Lower leg skin (tissue), 4 donors: ENCODE measurements around the gene ELF4. TPM values are rescaled to one million over a fixed set of nuclear protein-coding genes. Genes with fewer than 3 reads are reported as not detected.

ENCODE experiments used
- DNase-seq, 2 donors: peaks; one replicate each; pipeline ENCODE4 v3.0.0-alpha.2; 2019; ENCODE audit warnings: low spot score in 2 of 2
- H3K4me3 ChIP-seq: fragments of 200-600 bp; sonication (generic); 2 replicates; pipeline ENCODE4 v1.5.1; 2017; ENCODE audit warnings: mild to moderate bottlenecking, low read depth; ENCODE audit not compliant: poor library complexity, severe bottlenecking
- CTCF ChIP-seq, 3 donors: fragments of 450-650 bp; IDR thresholded peaks; one replicate each; pipeline ENCODE4 v1.5.1; 2016; ENCODE audit warnings: antibody characterized with exemption in 3 of 3, mild to moderate bottlenecking in 3 of 3, moderate library complexity in 2 of 3
- POLR2A ChIP-seq, 2 donors: fragments of 450-650 bp; IDR thresholded peaks; one replicate each; pipeline ENCODE4 v1.6.1; 2016 to 2017; ENCODE audit warnings: antibody characterized with exemption in 2 of 2, mild to moderate bottlenecking in 1 of 2, moderate library complexity in 1 of 2
- WGBS, 2 donors: methylation state at CpG; one replicate each; pipeline ENCODE4 v1.1.5; 2018; 5-methylcytosine and 5-hydroxymethylcytosine counted together
- intact Hi-C: fragments of 100-400 bp; cut with DNase I; formaldehyde crosslinking; loops from one replicate; pipeline ENCODE4 v1.15.0; 2023; ENCODE audit warnings: low total_unique reads
- total RNA-seq, 4 donors: library from RNA; depleted of rRNA; stranded (reverse); fragments of >200 nt; gene quantifications; one replicate each; pipeline ENCODE4 v1.1.0, GENCODE V29; 2016

The ELF4 gene
- total RNA-seq, 4 donors from 2014 or later: 10.8 to 19.1 (median 16.4) TPM

GRCh38 chrX:130103605-130104004 lies 6.7 kb downstream of the ELF4 start:
- no peak overlapping the region for H3K4me3 ChIP-seq
- intact Hi-C loops: no loop called here
- no peak for DNase-seq
- TF ChIP-seq POLR2A (IDR thresholded peaks at IDR 0.05) (no peak), CTCF (IDR thresholded peaks at IDR 0.05) (no peak)
- 72 to 80% methylated on average over 2 to 3 of the region's 3 CpGs for WGBS, 2 donors

- TF ChIP-seq POLR2A (IDR thresholded peaks at IDR 0.05) (no peak), CTCF (IDR thresholded peaks at IDR 0.05) (no peak)
- WGBS, 2 donors: 14 to 41% methylated on average over 5 of the region's 5 CpGs
- intact Hi-C loops: no loop called here
- DNase-seq: peak; percentile 70 to 92
- no peak overlapping the region for H3K4me3 ChIP-seq
Observed at GRCh38 chrX:130100180-130100579, 10.1 kb downstream of the ELF4 start.

GRCh38 chrX:130098210-130098552 lies 12.1 kb downstream of the ELF4 start:
- 28 to 38% methylated on average over 4 to 5 of the region's 5 CpGs for WGBS, 2 donors
- intact Hi-C loops: no loop called here
- TF ChIP-seq CTCF (IDR thresholded peaks at IDR 0.05): no peak
- no peak for TF ChIP-seq POLR2A (IDR thresholded peaks at IDR 0.05)
- no peak overlapping the region for H3K4me3 ChIP-seq
- no peak for DNase-seq

GRCh38 chrX:130097507-130098209 lies 12.6 kb downstream of the ELF4 start:
- DNase-seq: no peak
- intact Hi-C loops: no loop called here
- TF ChIP-seq CTCF (IDR thresholded peaks at IDR 0.05) (no peak), POLR2A (IDR thresholded peaks at IDR 0.05) (no peak)
- no peak overlapping the region for H3K4me3 ChIP-seq
- WGBS, 2 donors: 33 to 38% methylated on average over 4 to 14 of the region's 14 CpGs

GRCh38 chrX:130095249-130096030 lies 14.9 kb downstream of the ELF4 start:
- 77 to 84% methylated on average over 5 to 6 of the region's 6 CpGs for WGBS, 2 donors
- intact Hi-C loops: no loop called here
- no peak overlapping the region for H3K4me3 ChIP-seq
- no peak for TF ChIP-seq POLR2A (IDR thresholded peaks at IDR 0.05)
- DNase-seq: no peak

- 20 to 47% methylated on average over 3 to 8 of the region's 8 CpGs for WGBS, 2 donors
- intact Hi-C loops: no loop called here
- no peak for DNase-seq
- TF ChIP-seq POLR2A (IDR thresholded peaks at IDR 0.05): no peak
- no peak for TF ChIP-seq CTCF (IDR thresholded peaks at IDR 0.05)
- H3K4me3 ChIP-seq: no peak overlapping the region
Observed at GRCh38 chrX:130094696-130095095, 15.6 kb downstream of the ELF4 start.
